GM12865 (cell line): Measurements from ENCODE around the gene JAK3.
"Not testable (repeated sequence)": the region's sequence is repeated elsewhere in the genome, so short reads cannot be mapped to it uniquely, and the experiment has no call there.

Experiments used
- DNase-seq: peaks from one replicate; pipeline ENCODE4 v3.0.0; 2010; ENCODE audit warnings: low read depth
- H3K4me3 ChIP-seq: 2 replicates; pipeline ENCODE4 v1.5.1; 2011; ENCODE audit warnings: mild to moderate bottlenecking, low read depth, low read length, control low read depth
- TF ChIP-seq, protein P1 (sequence below): IDR thresholded peaks from 2 replicates; pipeline ENCODE4 v1.5.1; 2011; ENCODE audit warnings: low read length, control low read depth, low read depth, inconsistent platforms; ENCODE audit not compliant: insufficient read depth; ENCODE audit errors: missing control alignments

The JAK3 gene

DNA sequence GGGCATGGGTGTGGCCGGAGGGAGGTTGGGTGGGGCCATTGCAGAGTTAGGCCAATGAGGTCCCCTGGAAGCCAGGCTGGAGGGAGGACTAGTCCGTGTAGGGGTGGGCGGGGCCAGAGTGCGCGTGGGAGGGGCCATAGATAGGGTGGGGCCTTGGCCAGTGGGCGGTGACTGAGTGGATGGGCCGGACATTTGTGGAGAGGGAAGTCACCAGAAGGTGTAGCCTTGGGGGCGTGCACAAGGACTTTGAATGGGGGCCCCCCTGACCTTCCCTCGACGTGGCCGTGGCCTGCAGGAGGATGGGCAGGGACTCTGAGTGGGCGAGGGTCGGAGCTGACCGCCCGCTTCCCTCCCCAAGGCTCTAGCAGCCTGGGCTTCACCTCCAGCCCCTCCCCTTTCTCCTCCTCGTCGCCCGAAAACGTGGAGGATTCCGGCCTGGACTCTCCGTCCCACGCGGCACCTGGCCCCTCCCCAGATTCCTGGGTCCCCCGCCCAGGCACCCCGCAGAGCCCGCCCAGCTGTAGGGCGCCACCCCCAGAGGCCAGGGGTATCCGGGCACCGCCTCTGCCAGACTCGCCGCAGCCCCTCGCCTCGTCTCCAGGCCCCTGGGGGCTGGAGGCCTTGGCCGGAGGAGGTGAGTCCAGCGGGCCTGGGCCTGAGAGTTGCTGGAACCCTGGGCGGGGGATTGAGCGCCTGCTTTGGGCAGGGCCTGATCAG lies 69.4 kb downstream of the JAK3 start:
- H3K4me3 ChIP-seq: no peak overlapping the region
- TF ChIP-seq, protein P1, sequence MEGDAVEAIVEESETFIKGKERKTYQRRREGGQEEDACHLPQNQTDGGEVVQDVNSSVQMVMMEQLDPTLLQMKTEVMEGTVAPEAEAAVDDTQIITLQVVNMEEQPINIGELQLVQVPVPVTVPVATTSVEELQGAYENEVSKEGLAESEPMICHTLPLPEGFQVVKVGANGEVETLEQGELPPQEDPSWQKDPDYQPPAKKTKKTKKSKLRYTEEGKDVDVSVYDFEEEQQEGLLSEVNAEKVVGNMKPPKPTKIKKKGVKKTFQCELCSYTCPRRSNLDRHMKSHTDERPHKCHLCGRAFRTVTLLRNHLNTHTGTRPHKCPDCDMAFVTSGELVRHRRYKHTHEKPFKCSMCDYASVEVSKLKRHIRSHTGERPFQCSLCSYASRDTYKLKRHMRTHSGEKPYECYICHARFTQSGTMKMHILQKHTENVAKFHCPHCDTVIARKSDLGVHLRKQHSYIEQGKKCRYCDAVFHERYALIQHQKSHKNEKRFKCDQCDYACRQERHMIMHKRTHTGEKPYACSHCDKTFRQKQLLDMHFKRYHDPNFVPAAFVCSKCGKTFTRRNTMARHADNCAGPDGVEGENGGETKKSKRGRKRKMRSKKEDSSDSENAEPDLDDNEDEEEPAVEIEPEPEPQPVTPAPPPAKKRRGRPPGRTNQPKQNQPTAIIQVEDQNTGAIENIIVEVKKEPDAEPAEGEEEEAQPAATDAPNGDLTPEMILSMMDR: no peak
- peak; percentile 78 for DNase-seq

DNA sequence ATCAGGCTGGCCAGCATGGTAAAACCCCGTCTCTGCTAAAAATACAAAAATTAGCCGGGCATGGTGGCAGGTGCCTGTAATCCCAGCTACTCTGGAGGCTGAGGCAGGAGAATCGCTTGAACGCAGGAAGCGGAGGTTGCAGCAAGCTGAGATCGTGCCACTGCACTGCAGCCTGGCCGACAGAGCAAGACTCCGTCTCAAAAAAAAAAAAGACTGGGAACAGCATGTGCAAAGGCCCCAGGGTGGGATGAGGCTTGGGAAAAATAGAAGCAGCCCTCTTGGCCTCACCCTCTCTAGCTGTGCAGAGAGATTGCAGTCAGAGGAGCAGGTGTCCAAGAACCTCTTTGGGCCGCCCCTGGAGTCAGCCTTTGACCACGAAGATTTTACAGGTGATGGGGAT lies 69.9 kb downstream of the JAK3 start:
- DNase-seq, H3K4me3 ChIP-seq: not testable (repeated sequence)

DNA sequence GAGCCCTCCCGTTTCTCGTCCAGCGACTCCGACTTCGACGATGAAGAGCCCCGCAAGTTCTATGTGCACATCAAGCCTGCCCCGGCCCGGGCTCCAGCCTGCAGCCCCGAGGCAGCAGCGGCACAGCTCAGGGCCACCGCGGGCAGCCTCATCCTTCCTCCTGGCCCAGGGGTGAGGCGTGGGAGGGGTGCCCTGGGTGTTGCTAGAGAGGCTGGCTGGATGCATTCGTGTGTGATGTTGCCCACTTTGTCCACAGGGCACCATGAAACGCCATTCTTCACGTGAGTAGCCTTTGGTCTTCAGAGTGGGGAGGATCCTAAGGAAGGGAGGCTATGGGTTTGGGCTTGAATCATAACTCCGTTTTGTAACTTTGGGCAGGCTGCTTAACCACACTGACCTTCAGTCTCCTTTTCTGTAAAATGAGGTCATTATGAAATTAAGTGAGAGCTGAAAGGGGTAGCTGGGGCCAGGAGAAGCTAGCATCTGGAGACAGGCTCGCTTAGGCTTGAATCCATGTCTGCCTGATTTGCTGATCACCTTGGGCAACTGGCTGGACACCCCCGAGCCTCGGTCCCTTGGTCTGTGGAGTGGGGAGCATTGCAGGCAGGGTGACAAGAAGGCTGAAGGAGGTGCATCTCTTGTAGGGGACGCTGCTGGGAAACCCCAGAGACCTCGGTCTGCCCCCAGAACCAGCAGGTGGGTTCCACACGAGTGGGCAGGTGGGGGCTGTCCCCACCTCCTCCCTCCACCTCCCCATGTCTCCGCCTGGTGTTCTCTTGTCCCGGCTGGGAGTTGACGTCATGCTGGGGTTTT lies 71.6 kb downstream of the JAK3 start:
- peak; percentile 92 for DNase-seq
- TF ChIP-seq, protein P1: no peak
- H3K4me3 ChIP-seq: no peak overlapping the region; the same call in 1 of the 2 replicates

DNA sequence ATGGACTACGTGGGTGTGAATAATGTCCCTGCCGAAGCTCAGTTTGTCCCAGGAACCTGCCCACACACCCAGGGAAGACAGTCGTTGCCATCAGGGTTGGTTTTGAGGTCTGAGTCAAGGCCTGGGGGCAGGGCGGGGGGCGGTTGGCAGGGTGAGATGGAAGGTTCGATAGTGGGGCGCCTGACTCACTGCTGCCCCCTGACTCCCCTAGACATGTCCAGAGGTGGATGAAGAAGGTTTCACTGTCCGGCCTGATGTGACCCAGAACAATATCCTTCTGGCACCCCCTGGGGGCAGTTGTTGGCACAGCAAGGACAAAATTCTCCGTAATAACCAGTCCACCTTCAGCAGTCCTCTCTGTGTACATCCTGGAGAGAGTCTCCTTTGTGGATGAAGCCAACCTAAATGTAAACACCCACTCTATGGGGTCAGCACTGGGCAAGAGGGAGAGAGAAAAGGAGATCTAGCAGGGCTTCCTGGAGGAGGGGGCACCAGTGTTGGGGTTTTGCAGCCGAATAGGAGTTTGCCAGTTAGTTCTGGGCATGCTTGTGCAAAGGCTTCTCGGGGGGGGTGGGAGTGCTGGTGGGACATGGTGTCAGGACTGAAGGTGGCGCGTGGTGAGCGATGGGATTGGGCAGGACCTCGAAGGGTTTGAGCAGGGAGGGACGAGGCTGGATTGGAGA lies 72.4 kb downstream of the JAK3 start:
- TF ChIP-seq, protein P1: peak; percentile 60
- no peak overlapping the region for H3K4me3 ChIP-seq
- no peak for DNase-seq
